Measurements from ENCODE around the gene C10orf71.

Gene C10orf71

DNA sequence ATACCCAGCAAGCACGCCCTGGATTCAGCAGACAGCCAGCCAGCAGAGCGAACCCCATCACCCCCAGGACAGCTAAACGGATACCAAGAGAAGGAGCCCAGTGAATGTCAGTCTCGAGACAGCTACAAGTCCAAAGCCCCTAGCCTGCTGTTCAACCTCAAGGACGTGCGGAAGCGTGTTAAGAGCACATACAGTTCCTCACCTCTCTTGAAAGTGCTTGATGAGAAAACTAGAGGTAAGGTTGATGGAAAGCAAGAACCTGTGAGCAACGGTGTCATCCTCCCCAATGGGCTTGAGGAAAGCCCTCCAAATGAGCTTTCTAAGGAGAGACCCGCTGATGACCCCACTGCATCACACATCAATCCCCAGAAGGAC lies 24.9 kb downstream of the C10orf71 start:
- H3K4me3 ChIP-seq (ENCODE audit: low read length), result no peak overlapping the region
- TF ChIP-seq, protein P1, sequence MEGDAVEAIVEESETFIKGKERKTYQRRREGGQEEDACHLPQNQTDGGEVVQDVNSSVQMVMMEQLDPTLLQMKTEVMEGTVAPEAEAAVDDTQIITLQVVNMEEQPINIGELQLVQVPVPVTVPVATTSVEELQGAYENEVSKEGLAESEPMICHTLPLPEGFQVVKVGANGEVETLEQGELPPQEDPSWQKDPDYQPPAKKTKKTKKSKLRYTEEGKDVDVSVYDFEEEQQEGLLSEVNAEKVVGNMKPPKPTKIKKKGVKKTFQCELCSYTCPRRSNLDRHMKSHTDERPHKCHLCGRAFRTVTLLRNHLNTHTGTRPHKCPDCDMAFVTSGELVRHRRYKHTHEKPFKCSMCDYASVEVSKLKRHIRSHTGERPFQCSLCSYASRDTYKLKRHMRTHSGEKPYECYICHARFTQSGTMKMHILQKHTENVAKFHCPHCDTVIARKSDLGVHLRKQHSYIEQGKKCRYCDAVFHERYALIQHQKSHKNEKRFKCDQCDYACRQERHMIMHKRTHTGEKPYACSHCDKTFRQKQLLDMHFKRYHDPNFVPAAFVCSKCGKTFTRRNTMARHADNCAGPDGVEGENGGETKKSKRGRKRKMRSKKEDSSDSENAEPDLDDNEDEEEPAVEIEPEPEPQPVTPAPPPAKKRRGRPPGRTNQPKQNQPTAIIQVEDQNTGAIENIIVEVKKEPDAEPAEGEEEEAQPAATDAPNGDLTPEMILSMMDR (IDR thresholded peaks at IDR 0.05; ENCODE audit: insufficient read depth, low read depth, low read length, missing control alignments), result no peak
- no peak for DNase-seq (ENCODE audit: low read depth)

DNA sequence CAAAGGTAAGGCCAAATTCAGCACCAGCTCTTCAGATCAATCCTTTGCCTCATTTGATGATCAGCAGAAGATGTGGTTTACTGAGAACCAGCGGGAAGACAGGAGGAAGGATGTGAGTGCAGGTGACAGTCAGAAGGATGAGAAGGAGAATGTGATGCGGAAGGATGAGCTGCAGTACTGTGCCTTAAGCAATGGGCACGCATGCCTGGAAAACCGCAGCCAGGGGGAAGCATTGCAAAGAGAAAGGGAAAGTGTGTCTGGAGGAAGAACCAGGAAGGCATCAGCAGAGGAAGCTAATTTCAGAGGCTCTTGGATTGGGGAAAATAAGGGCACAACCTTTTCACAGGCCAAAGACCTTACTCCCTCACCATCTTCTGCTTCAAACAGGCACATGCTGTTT lies 25.7 kb downstream of the C10orf71 start:
- no peak for DNase-seq (ENCODE audit: low read depth)
- no peak overlapping the region for H3K4me3 ChIP-seq (ENCODE audit: low read length)
- TF ChIP-seq, protein P1 (IDR thresholded peaks at IDR 0.05; ENCODE audit: insufficient read depth, low read depth, low read length, missing control alignments), result no peak

- no peak overlapping the region for H3K4me3 ChIP-seq (ENCODE audit: low read length)
- DNase-seq (ENCODE audit: low read depth), result no peak
- TF ChIP-seq, protein P1 (IDR thresholded peaks at IDR 0.05; ENCODE audit: insufficient read depth, low read depth, low read length, missing control alignments), result no peak
Observed at GRCh38 chr10:49325131-49325915, 26.4 kb downstream of the C10orf71 start.

DNA sequence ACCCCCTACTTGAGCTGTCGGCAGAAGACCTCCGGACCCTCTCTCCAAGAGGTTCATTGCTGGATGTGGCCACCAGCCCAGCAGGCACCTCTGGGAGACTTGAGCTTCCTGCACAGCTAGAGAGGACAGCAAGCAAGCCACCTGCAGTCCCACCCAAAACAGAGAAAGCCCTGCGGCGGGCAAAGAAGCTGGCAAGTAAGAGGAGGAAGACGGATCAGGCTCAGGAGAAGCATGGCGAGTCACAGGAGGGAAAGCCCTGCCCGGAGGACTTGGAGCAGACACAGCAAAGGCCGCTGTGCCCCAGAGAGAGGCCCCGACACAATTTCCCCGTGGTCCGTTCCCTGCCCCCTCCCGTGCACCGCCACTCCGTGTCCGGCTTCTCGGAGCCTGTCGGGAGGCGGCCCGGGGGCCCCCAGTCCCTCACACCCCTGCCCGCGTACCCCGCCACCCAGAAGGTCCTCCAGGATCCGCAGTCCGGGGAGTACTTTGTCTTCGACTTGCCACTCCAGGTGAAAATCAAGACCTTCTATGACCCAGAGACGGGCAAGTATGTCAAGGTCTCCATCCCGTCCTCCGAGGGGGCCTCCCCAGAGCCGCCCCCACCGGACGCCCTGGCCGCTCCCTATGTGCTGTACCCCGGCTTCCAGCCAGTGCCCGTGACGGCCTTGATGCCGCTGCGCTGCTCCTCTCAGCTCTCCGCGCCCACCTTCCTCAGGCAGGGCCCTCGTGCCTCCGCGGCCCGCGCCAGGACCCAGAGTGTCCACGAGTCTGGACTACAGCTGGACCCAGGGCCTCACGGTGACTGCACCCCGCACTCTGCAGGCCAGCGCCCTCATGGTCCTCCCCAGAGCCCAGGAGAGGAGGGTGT lies 27.2 kb downstream of the C10orf71 start:
- H3K4me3 ChIP-seq (ENCODE audit: low read length), result no peak overlapping the region
- no peak for DNase-seq (ENCODE audit: low read depth)
- TF ChIP-seq, protein P1 (IDR thresholded peaks at IDR 0.05; ENCODE audit: insufficient read depth, low read depth, low read length, missing control alignments), result no peak

DNA sequence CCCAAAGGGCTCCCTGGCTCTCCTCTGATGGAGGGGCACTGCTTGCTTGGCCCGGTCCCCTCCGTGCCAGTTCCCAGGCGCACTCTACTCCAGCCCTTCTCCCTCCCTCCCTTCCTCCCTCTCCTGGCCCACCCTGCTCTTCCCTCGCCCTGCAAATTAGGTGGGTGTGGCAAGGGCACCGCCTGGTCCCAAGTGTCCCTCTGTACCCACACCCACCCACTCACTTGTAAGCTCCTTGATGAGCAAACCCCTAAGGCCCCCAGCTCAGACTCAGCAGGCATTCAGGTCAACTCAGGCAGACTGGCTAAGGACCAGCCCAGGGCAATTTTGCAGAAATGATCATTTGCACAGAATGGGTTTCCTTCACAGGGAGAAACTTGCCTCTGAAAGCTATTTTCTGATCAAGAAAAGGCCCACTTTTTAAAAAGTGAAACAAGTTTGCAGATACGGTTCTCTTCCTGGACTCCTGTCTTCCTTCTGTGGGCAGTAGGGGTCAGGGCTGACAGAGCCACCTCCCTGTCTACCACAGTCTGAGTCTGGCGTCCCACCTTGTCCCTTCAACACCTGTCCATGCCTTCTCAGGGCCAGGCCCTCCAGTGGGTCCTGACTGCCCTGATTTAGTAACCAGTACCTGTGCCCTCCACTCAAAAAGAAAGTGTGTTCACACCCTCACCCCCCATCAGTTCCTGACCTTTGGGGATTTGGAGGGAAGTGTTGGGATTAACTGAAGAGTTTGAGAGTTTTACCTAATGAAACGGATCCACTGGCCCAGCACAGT lies 28.3 kb downstream of the C10orf71 start:
- no peak for DNase-seq (ENCODE audit: low read depth)
- TF ChIP-seq, protein P1 (IDR thresholded peaks at IDR 0.05; ENCODE audit: insufficient read depth, low read depth, low read length, missing control alignments), result no peak
- no peak overlapping the region for H3K4me3 ChIP-seq (ENCODE audit: low read length)

DNA sequence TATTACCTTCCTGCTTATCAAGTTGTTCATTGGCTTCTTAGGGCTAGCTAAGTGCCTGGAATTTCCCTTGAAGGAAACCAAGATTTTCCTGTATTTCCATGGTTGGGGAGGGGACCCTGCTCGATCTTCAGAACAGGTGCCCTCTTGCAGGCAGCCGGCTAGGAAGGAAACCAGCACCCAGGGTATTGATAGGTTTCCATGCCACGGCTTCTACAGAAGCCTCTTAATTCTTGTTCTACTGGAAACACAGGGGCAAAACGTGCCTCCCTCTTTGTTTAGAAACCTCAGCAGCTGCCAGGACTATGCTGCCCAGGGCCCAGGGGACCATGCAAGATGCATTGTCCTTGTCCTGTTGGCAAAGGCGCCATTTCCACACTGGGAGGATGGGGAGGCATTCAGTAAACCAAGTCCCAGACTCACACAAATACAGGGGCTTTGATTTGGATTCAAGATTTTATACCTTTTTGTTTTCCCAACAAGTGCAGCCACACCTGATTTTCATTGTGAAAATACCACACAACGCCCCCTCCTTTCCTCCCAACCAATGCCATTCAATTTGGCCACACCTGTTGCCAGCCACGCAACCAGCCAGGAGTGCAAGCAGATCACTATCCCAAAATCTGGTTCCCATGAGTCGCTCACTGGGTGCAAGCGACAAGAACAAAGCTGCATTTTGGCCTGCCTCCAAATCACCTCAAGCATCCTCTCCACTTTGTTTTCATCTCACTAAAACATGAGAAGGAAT lies 29.6 kb downstream of the C10orf71 start:
- TF ChIP-seq, protein P1 (IDR thresholded peaks at IDR 0.05; ENCODE audit: insufficient read depth, low read depth, low read length, missing control alignments), result no peak
- no peak overlapping the region for H3K4me3 ChIP-seq (ENCODE audit: low read length)
- DNase-seq (ENCODE audit: low read depth), result no peak
